ENCODE results near the gene GCNT1.

DNA sequence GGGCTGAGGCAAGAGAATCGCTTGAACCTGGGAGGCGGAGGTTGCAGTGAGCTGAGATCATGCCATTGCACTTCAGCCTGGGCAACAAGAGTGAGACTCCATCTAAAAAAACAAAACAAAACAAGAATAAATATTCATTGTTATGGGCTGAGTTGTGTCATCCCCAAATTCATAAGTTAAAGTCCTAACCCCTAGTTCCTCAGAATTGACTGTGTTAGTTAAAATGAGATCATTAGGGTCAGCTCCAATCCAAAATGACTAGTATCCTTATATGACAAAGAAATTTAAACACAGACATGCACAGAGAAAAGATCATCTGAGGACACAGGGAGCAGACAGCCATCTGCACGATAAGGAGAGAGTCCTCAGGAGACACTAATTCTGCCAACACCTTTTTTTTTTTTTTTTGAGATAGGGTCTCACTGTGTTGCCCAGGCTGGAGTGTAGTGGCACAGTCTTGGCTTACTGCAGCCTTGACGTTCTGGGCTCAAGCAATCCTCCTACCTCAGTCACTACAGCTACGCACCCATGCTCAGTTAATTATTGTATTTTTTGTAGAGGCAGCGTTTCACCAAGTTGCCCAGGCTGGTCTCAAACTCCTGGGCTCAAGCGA lies 32.1 kb upstream of the GCNT1 start:
- TF ChIP-seq, protein P1, sequence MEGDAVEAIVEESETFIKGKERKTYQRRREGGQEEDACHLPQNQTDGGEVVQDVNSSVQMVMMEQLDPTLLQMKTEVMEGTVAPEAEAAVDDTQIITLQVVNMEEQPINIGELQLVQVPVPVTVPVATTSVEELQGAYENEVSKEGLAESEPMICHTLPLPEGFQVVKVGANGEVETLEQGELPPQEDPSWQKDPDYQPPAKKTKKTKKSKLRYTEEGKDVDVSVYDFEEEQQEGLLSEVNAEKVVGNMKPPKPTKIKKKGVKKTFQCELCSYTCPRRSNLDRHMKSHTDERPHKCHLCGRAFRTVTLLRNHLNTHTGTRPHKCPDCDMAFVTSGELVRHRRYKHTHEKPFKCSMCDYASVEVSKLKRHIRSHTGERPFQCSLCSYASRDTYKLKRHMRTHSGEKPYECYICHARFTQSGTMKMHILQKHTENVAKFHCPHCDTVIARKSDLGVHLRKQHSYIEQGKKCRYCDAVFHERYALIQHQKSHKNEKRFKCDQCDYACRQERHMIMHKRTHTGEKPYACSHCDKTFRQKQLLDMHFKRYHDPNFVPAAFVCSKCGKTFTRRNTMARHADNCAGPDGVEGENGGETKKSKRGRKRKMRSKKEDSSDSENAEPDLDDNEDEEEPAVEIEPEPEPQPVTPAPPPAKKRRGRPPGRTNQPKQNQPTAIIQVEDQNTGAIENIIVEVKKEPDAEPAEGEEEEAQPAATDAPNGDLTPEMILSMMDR (IDR thresholded peaks at IDR 0.05 in 8 of 11, conservative IDR thresholded peaks at IDR 0.05 in 3 of 11): no peak
- TF ChIP-seq POLR2AphosphoS5 (IDR thresholded peaks at IDR 0.05) (no peak), POLR2A (IDR thresholded peaks at IDR 0.05) (no peak)

Measured in spleen (tissue), 7 donors.